Epithelial cell of esophagus (primary cell): ENCODE measurements around the gene UNC13C.

Source experiments
- DNase-seq: peaks from one replicate; pipeline ENCODE4 v3.0.0; 2010; ENCODE audit warnings: low read depth
- H3K4me3 ChIP-seq: 2 replicates; pipeline ENCODE4 v1.5.1; 2011; ENCODE audit warnings: mild to moderate bottlenecking, low read length, control low read depth
- CTCF ChIP-seq: IDR thresholded peaks from 2 replicates; pipeline ENCODE4 v1.5.1; 2011; ENCODE audit warnings: low read depth, mild to moderate bottlenecking, low read length, control low read depth, inconsistent platforms; ENCODE audit not compliant: insufficient read depth; ENCODE audit errors: missing control alignments

UNC13C gene

DNA sequence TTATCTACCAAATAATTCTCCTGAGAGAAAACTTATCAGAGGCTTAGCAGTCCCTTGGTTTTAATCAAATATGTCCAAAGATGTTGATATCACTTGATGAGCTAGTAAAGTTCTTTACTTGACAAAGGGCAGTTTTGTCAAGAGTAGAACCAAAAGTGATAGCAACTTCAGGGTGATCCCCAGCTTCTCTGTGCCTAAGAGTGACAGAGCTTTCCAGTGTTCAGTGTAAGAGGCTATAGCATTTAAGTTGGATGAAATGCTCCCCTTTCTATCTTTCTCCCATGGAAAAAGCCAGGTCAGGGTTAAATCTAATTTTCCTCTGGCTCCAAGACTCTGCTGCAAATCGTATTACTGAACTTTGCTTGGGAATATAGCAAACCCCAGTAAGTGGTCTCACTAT is 120.8 kb downstream of the UNC13C start:
- no peak overlapping the region for H3K4me3 ChIP-seq
- no peak for DNase-seq
- no peak for TF ChIP-seq CTCF

DNA sequence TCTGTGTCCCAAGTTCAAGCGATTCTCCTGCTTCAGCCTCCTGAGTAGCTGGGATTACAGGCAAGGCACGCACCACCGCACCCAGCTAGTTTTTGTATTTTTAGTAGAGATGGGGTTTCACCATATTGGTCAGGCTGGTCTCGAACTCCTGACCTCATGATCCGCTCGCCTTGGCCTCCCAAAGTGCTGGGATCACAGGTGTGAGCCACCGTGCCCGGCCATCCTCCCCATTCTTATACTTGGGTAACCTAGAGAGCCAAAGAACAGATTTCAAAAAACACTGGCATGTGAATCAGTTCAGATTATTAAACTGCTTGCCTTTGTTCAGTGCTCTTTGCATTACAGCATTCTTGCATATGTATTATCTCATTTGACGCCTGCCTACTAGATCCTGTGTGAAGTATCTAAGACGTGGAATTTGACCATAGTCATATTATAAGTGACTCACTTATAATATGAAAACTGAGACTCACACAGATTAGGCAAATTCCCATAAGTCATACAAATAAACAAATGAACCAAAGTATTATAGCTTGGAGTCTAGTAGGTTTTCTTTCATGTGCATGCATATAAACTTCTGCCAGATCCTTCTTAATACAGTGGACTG is 123.5 kb downstream of the UNC13C start:
- no peak for DNase-seq
- H3K4me3 ChIP-seq = no peak overlapping the region
- no peak for TF ChIP-seq CTCF

GRCh38 chr15:54102704-54103103 is 124.5 kb downstream of the UNC13C start:
- H3K4me3 ChIP-seq = no peak overlapping the region
- DNase-seq = no peak
- no peak for TF ChIP-seq CTCF

DNA sequence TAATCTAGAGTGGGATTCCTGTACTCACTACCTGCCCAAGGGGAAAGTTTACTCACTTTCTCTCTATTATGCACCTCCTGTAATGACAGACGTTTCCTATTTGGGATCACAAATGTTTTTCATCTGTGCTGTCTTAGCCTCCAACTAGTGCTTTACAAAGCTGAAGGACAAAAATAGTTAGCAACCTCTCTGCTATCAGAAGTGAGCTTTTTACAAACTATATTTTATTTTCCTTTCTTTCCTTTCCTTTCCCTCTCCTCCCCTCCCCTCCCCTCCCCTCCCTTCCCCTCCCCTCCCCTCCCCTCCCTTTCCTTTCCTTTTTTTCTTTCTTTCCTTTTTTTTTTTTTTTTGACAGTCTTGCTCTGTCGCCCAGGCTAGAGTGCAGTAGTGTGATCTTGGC is 130.8 kb downstream of the UNC13C start:
- TF ChIP-seq CTCF = no peak
- no peak overlapping the region for H3K4me3 ChIP-seq
- DNase-seq = no peak

DNA sequence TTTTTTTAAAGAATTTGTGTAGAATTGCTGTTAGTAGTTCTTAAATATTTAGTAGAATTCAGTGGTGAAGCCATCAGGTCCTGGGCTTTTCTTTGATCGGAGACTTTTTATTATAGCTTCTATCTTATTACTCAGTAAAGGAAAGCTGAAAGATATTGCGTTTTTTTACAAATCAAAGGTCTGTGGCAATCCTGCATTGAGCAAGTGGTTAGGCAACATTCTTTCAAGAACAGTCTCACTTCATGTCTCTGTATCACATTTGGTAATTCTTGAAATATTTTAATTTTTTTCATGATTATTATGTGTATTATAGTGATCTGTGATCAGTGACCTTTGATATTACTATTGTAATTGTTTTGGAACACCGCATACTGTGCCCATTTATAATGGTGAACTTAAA is 140.8 kb downstream of the UNC13C start:
- DNase-seq = peak; percentile 45
- no peak for TF ChIP-seq CTCF
- H3K4me3 ChIP-seq = no peak overlapping the region

GRCh38 chr15:54120949-54121463 is 142.8 kb downstream of the UNC13C start:
- TF ChIP-seq CTCF = no peak
- H3K4me3 ChIP-seq = no peak overlapping the region
- no peak for DNase-seq

GRCh38 chr15:54127574-54127973 is 149.3 kb downstream of the UNC13C start:
- DNase-seq = no peak
- no peak for TF ChIP-seq CTCF
- no peak overlapping the region for H3K4me3 ChIP-seq
